NCI-H146 treated with DMSO at 0.1 percent for 48 hours (cell line): ENCODE results near the gene COX6B2.

Source experiments
- DNase-seq: peaks from one replicate; lab custom pipeline; 2025; ENCODE audit not compliant: unreplicated experiment; lab: John Stamatoyannopoulos, UW

COX6B2 gene

GRCh38 chr19:55315956-55316525, 38.5 kb downstream of the COX6B2 start:
- no peak for DNase-seq

GRCh38 chr19:55314396-55314795, 40.1 kb downstream of the COX6B2 start:
- no peak for DNase-seq

- no peak for DNase-seq
These were observed 41.7 kb downstream of the COX6B2 start for GRCh38 chr19:55312621-55313512.

- no peak for DNase-seq
These were observed 42.7 kb downstream of the COX6B2 start for GRCh38 chr19:55311797-55312196.

- no peak for DNase-seq
These were observed 43.1 kb downstream of the COX6B2 start for GRCh38 chr19:55311397-55311796.

- no peak for DNase-seq
These were observed 44.0 kb downstream of the COX6B2 start for GRCh38 chr19:55310498-55310897.

- DNase-seq: no peak
These were observed 45.1 kb downstream of the COX6B2 start for GRCh38 chr19:55309448-55309847.

GRCh38 chr19:55308281-55308680, 46.2 kb downstream of the COX6B2 start:
- no peak for DNase-seq

- no peak for DNase-seq
These were observed 47.8 kb downstream of the COX6B2 start for GRCh38 chr19:55306712-55307111.

GRCh38 chr19:55305983-55306562, 48.4 kb downstream of the COX6B2 start:
- no peak for DNase-seq

GRCh38 chr19:55305491-55305890, 49.0 kb downstream of the COX6B2 start:
- no peak for DNase-seq

- no peak for DNase-seq
These were observed 49.5 kb downstream of the COX6B2 start for GRCh38 chr19:55304980-55305379.

- no peak for DNase-seq
These were observed 50.1 kb downstream of the COX6B2 start for GRCh38 chr19:55304279-55304978.

- no peak for DNase-seq
These were observed 51.0 kb downstream of the COX6B2 start for GRCh38 chr19:55303477-55303876.

- DNase-seq: no peak
These were observed 52.2 kb downstream of the COX6B2 start for GRCh38 chr19:55302318-55302703.

- DNase-seq: no peak
These were observed 52.8 kb downstream of the COX6B2 start for GRCh38 chr19:55301459-55302317.

- no peak for DNase-seq
These were observed 53.5 kb downstream of the COX6B2 start for GRCh38 chr19:55300886-55301458.

- DNase-seq: no peak
These were observed 54.5 kb downstream of the COX6B2 start for GRCh38 chr19:55299991-55300390.
